ENCODE data around the gene PLET1. TPM values are rescaled to one million over a fixed set of nuclear protein-coding genes. Genes with fewer than 3 reads are reported as not detected.

PLET1 gene
- total and polyA plus RNA-seq, 12 donors = not detected

DNA sequence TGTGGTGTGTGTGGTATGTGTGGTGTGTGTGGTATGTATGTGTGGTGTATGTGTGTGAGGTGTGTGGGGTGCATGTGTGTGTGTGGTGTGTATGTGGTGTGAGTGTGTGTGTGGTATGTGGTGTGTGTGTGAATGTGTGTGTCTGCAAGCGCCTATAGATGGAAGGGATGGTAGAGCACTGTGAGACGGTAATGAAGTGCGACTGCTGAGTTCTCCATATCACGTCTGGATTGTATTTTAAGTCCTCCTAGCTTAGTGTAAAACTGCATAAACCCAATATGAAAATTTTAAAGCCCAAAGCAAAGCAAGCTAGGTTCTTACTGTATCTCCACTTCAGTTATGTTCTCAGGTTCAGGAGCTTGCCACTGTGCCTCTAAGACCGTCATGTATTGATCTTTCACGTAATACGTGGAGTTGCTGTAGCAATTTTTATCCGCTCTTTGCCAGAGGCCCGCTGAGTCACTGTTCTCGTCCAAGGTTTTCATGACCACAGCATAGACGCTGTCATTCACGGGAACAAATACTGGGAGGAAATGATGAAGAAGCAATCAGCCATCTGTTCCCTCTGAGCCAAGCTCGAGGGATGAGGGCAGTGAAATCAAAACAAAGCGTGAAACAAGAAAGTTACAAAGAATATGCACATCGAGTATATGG is 5.5 kb downstream of the PLET1 start:
- TF ChIP-seq, protein P1, sequence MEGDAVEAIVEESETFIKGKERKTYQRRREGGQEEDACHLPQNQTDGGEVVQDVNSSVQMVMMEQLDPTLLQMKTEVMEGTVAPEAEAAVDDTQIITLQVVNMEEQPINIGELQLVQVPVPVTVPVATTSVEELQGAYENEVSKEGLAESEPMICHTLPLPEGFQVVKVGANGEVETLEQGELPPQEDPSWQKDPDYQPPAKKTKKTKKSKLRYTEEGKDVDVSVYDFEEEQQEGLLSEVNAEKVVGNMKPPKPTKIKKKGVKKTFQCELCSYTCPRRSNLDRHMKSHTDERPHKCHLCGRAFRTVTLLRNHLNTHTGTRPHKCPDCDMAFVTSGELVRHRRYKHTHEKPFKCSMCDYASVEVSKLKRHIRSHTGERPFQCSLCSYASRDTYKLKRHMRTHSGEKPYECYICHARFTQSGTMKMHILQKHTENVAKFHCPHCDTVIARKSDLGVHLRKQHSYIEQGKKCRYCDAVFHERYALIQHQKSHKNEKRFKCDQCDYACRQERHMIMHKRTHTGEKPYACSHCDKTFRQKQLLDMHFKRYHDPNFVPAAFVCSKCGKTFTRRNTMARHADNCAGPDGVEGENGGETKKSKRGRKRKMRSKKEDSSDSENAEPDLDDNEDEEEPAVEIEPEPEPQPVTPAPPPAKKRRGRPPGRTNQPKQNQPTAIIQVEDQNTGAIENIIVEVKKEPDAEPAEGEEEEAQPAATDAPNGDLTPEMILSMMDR (IDR thresholded peaks at IDR 0.05) = no peak
- ATAC-seq = peak in 3 of 8 donors; percentile 27 to 51 (median 45)
- WGBS, 2 donors = 55 to 57% methylated on average over 15 of the region's 15 CpGs
- peak in 1 of 2 donors; percentile 15 for DNase-seq
- H3K4me3 ChIP-seq = no peak overlapping the region
- H3K4me1 ChIP-seq = peaks cover 0 to 7% (median 0%) of the 10 kb centered on the region in 9 donors
- no peaks in the 10 kb centered on the region for H3K27me3 ChIP-seq
- H3K27ac ChIP-seq = no peak overlapping the region
- no peaks in the 10 kb centered on the region for H3K36me3 ChIP-seq
- intact Hi-C loops (cut with DNase I) = no loop called here
- H3K9me3 ChIP-seq = no peaks in the 10 kb centered on the region

DNA sequence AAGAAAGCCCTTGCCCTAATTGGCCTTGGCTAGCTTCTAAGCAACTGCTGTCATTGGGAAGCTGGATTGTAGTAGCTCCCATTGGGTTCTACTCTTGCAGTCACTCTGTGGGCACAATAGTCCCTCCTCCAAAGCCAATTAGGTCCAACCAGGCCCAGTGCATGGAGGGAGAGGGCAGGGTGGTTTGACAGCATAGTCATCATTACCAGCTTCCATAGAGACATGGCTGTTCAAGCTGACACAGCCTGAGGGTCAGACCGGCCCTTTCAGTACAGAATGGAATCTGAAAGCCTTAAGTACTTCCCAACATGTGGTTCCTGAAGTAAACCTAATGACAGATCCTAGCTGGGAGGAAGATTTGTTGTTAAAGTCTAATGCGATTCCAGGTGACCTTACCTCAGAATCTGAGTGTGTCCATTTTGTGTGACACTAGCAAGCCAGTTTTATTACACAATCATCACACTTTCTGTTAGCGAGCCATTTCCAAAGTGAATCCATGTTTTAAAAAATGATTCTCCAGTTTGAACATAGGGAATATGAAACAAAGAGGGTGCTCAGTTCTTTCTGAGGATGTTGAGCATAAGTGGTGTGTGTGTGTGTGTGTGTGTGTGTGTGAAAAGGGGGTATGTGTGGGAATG is 6.9 kb downstream of the PLET1 start:
- H3K27ac ChIP-seq = no peak overlapping the region
- H3K36me3 ChIP-seq = no peaks in the 10 kb centered on the region
- H3K27me3 ChIP-seq = no peaks in the 10 kb centered on the region
- H3K9me3 ChIP-seq = no peaks in the 10 kb centered on the region
- DNase-seq (no peak), ATAC-seq (no peak)
- H3K4me1 ChIP-seq = peaks cover 0 to 7% (median 0%) of the 10 kb centered on the region in 9 donors
- WGBS, 2 donors = 92 to 96% methylated on average over 3 of the region's 3 CpGs
- no peak overlapping the region for H3K4me3 ChIP-seq
- intact Hi-C loops (cut with DNase I) = no loop called here
- TF ChIP-seq, protein P1 (IDR thresholded peaks at IDR 0.05) = no peak

DNA sequence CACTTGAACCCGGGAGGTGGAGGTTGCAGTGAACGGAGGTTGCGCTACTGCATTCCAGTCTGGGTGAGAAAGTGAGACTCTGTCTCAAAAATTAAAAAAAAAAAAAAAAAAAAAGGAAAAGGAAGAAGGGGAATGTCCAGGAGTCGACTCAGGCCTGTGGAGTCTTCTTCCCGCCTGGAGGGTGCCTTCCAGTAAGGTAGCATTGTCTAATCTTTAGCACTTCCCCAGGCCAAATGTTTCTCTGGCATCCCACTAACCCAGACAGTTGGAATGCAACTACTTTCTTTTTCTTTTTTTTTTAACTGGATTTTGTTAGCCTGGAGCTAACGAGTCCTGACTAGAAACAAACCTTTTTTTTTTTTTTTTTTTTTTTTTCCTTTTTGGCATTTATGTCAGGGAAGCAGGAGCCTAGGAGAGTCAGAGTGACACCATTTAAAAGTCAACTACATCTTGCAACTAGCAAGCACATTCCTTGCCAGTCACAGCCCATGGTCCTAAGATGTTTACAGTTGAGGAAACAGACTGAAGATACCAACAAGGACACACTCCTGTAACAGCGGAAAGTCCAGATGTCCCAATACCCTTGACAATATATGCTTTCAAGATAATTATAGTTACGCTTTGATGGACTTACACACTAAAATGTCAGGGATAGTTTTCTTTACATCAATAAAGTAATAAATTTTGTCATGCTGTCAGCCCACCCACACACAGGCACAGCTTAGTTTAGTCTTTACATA is 10.6 kb downstream of the PLET1 start:
- ATAC-seq (peak in 1 of 8 donors; percentile 30), DNase-seq (no peak)
- no peaks in the 10 kb centered on the region for H3K36me3 ChIP-seq
- H3K4me3 ChIP-seq = no peak overlapping the region
- intact Hi-C loops (cut with DNase I) = no loop called here
- H3K27ac ChIP-seq = no peak overlapping the region
- H3K9me3 ChIP-seq = no peaks in the 10 kb centered on the region
- H3K4me1 ChIP-seq = peaks cover 0 to under 1% (median 0%) of the 10 kb centered on the region in 9 donors
- 78 to 82% methylated on average over 8 of the region's 8 CpGs for WGBS, 2 donors
- H3K27me3 ChIP-seq = no peaks in the 10 kb centered on the region
- TF ChIP-seq, protein P1 (IDR thresholded peaks at IDR 0.05) = no peak

DNA sequence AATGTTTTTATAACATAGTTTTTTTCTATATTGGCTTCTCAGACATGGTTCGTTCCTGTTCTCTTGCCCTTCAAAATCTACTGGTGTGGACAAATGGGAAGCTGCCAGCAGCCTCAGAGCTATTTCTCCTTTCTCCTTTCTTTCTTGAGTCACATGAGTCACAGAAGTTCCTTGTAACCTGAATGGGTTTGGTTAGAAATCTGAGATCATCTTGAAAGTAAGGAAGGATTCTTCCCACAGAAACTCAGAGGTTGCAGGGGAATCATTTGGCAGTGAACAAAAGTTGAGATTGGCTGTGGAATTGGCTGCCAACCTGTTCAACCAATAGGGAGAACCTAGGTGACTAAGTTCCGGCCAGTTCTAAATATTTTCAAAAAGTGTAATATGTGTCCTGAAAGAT is 12.5 kb downstream of the PLET1 start:
- TF ChIP-seq, protein P1 (IDR thresholded peaks at IDR 0.05) = no peak
- no peaks in the 10 kb centered on the region for H3K27me3 ChIP-seq
- DNase-seq = no peak
- no peak for ATAC-seq
- H3K36me3 ChIP-seq = peaks cover 0 to 6% (median 0%) of the 10 kb centered on the region in 9 donors
- intact Hi-C loops (cut with DNase I) = no loop called here
- no peaks in the 10 kb centered on the region for H3K4me1 ChIP-seq
- no peak overlapping the region for H3K27ac ChIP-seq
- no peak overlapping the region for H3K4me3 ChIP-seq
- 90 to 94% methylated on average over 2 of the region's 2 CpGs for WGBS, 2 donors
- no peaks in the 10 kb centered on the region for H3K9me3 ChIP-seq

All from heart right ventricle (tissue), 16 donors.